ENCODE results near the gene SPCS3.

Gene SPCS3

GRCh38 chr4:176377780-176378179 is 58.0 kb downstream of the SPCS3 start:
- no peak overlapping the region for H3K9ac ChIP-seq (ENCODE audit: low read depth, low read length, poor library complexity, severe bottlenecking)

GRCh38 chr4:176380352-176381157 is 60.8 kb downstream of the SPCS3 start:
- no peak overlapping the region for H3K4me3 ChIP-seq (ENCODE audit: low read length, poor library complexity, severe bottlenecking)

More at GRCh38 chr4:176377780-176378179, 58.0 kb downstream of the SPCS3 start:
- no peaks in the 10 kb centered on the region for H4K20me1 ChIP-seq (ENCODE audit: insufficient read depth, low read length, poor library complexity, severe bottlenecking)
- no peak overlapping the region for H3K4me3 ChIP-seq (ENCODE audit: low read length, poor library complexity, severe bottlenecking)
- H3F3A ChIP-seq (ENCODE audit: low read depth): no peaks in the 10 kb centered on the region
- H3K79me2 ChIP-seq (ENCODE audit: insufficient read depth, low read length): no peaks in the 10 kb centered on the region
- H3K4me1 ChIP-seq (ENCODE audit: insufficient read depth, low read length, poor library complexity, severe bottlenecking): no peaks in the 10 kb centered on the region
- H2AFZ ChIP-seq (ENCODE audit: low read length): no peak overlapping the region
- TF ChIP-seq CTCF (conservative IDR thresholded peaks at IDR 0.05; ENCODE audit: low read length) (peak; percentile 65), EZH2phosphoT487 (IDR thresholded peaks at IDR 0.05; ENCODE audit: borderline replicate concordance) (no peak)
- H3K27me3 ChIP-seq (ENCODE audit: insufficient read depth, low read length, poor library complexity, severe bottlenecking): no peaks in the 10 kb centered on the region
- no peaks in the 10 kb centered on the region for H3K36me3 ChIP-seq (ENCODE audit: insufficient read depth, low read length)
- no peaks in the 10 kb centered on the region for H3K9me2 ChIP-seq (replicated peaks; ENCODE audit: low read depth, low read length)
- H3K4me2 ChIP-seq (ENCODE audit: low read depth, low read length, poor library complexity, severe bottlenecking): no peak overlapping the region
- no peaks in the 10 kb centered on the region for H3K9me3 ChIP-seq (ENCODE audit: insufficient read depth, low read depth, low read length)

More at GRCh38 chr4:176380352-176381157, 60.8 kb downstream of the SPCS3 start:
- no peaks in the 10 kb centered on the region for H3K79me2 ChIP-seq (ENCODE audit: insufficient read depth, low read length)
- no peaks in the 10 kb centered on the region for H3K4me1 ChIP-seq (ENCODE audit: insufficient read depth, low read length, poor library complexity, severe bottlenecking)
- no peaks in the 10 kb centered on the region for H3K9me2 ChIP-seq (replicated peaks; ENCODE audit: low read depth, low read length)
- TF ChIP-seq CTCF (conservative IDR thresholded peaks at IDR 0.05; ENCODE audit: low read length) (no peak), EZH2phosphoT487 (IDR thresholded peaks at IDR 0.05; ENCODE audit: borderline replicate concordance) (no peak)
- H2AFZ ChIP-seq (ENCODE audit: low read length): no peak overlapping the region
- H3K4me2 ChIP-seq (ENCODE audit: low read depth, low read length, poor library complexity, severe bottlenecking): no peak overlapping the region
- H3K27me3 ChIP-seq (ENCODE audit: insufficient read depth, low read length, poor library complexity, severe bottlenecking): no peaks in the 10 kb centered on the region
- H3K36me3 ChIP-seq (ENCODE audit: insufficient read depth, low read length): no peaks in the 10 kb centered on the region
- H3K9me3 ChIP-seq (ENCODE audit: insufficient read depth, low read depth, low read length): no peaks in the 10 kb centered on the region
- H3F3A ChIP-seq (ENCODE audit: low read depth): no peaks in the 10 kb centered on the region
- no peak overlapping the region for H3K9ac ChIP-seq (ENCODE audit: low read depth, low read length, poor library complexity, severe bottlenecking)
- H4K20me1 ChIP-seq (ENCODE audit: insufficient read depth, low read length, poor library complexity, severe bottlenecking): no peaks in the 10 kb centered on the region
